ENCODE measurements around the gene CNOT1.
"Not testable (repeated sequence)": the region's sequence is repeated elsewhere in the genome, so short reads cannot be mapped to it uniquely, and the experiment has no call there.

The CNOT1 gene

DNA sequence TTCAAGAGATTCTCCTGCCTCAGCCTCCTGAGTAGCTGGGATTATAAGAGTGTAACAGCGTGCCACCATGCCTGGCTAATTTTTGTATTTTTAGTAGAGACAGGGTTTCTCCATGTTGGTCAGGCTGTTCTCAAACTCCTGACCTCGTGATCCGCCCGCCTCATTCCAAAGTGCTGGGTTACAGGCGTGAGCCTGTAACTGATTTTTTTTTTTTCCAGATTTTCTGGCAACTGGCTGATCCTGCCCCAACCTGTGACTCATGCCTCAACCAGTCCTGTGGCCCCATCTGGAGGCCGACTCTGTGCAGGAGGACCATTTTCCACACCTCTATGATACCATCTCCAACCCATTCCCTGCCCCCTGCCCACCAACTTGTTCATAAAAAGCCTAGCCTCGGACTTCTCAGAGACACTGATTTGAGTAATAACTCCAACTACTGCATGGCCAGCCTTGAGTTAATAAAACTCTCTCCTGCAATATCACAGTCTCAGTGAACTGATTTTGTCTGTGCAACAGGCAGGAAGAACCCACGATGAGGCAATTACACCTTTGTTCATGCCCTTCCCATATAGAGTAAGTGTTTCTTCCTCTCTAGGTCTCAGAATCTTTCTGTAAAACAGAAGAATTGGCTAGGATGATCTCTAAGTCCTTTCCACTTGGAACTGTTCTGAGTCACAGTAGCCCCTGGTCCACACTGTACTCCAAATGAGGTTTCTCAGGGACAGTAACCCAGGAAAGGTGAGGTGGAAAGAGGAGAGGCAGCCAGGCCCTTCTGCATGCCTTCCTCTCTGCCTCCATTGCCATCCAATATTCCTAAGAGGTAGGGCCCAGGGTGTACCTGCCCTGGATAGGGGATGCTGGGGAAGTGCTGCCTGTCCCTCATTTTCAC, 8.8 kb upstream of the CNOT1 start:
- no peak for DNase-seq

DNA sequence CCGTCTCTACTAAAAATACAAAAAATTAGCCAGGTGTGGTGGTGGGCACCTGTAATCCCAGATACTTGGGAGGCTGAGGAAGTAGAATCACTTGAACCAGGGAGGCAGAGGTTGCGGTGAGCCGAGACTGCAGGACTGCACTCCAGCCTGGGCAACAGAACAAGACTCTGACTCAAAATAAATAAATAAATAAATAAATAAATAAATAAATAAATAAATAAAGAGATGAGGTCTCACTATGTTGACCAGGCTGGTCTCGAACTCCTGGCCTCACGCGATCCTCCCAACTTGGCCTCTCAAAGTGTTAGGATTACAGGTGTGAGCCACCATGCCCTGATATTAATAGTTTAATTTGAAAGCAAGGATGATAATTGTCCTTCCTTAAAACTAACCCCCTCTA, 7.4 kb upstream of the CNOT1 start:
- not testable (repeated sequence) for DNase-seq

DNA sequence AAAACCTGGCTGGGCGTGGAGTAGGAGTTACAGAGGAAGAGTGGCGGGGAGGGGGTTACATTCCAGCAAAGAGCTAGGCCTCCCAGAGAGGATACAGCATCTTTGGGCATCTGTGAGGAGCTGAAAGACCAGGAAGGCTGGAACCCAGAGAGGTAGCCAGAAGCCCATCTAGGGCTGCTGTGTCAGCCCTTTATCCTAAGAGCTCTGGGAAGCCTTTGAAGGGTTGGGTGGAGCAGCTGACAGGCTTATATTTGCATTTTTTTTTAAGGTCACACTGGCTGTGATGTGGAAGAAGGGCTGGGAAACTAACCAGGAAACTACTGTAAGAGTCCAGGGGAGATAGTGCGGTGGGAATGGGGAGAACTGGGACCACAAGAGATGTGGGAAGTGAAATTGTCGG, 6.8 kb upstream of the CNOT1 start:
- DNase-seq: no peak

DNA sequence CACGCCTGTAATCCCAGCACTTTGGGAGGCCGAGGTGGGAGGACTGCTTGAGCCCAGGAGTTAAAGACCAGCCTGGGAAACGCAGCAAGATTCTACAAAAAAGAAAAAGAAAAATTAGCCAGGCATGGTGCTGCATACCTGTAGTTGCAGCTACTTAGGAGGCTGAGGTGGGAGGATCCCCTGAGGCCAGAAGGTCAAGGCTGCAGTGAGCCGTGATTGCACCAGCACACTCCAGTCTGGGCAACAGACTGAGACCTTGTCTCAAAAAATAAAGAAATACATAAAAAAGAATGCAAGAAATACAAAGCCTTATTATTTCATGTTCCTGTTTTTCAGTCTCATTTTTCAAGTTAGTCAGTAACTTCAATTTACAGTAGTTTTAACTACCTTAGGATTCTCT, 5.9 kb upstream of the CNOT1 start:
- DNase-seq: no peak

GRCh38 chr16:58634265-58634802, 4.7 kb upstream of the CNOT1 start:
- no peak for DNase-seq

DNA sequence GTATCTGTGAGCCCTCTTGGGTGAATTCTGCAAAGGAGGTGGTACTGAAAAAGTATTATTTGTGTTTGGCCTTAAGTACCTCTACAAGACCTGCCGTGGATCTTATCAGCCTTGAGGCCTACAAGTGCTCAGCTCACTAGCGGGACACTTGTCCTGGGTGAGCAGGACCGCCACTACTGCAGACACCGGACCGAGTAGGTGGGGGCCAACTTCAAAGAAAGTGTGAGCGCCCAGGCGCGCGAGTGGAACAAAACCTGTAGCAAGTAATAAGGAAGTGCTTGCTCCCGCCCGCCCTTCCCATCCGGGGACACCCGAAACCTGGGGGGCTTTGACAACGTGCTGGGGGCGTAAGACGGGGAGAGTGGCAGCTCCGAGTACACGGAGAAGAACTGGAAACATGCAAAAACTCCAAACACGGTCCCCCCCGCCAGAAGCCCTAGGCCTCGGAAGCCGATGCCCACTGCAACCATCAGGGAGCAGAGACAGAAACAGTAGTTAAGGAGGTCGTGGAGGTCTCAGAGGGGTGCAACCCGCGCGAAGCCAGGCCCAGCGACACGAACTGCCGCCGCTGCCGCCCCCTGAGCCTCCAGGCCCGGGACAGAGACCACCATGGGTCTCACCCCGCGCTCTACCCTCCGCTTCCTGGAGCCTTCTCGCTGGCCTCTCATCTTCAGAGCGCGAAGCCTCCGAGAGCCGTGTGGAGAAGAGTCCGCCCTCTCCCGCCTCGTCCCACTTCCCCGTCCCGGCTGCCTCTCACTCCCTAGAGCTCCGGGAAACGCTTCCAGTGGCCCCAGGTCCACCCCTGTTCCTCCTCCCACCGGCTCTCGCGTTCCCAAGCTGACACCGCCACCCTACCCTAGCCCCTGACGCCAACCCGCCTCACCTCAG, 537 bp downstream of the CNOT1 start:
- peak; percentile 39 for DNase-seq

GRCh38 chr16:58624209-58624608, 5.4 kb downstream of the CNOT1 start:
- DNase-seq: no peak

DNA sequence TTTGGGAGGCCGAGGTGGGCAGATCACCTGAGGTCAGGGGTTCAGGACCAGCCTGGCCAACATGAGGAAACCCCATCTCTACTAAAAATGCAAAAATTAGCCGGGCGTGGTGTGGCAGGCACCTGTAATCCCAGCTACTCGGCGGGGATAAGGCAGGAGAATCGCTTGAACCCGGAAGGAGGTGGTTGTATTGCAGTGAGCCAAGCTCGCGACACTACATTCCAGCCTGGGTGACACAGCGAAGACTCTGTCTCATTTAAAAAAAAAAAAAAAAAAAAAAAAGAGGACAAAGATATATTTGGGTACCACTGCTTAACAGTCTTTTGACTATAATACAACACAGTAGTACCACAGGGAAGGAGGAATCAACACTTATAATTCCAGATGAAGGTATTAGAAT, 9.2 kb downstream of the CNOT1 start:
- DNase-seq: no peak

DNA sequence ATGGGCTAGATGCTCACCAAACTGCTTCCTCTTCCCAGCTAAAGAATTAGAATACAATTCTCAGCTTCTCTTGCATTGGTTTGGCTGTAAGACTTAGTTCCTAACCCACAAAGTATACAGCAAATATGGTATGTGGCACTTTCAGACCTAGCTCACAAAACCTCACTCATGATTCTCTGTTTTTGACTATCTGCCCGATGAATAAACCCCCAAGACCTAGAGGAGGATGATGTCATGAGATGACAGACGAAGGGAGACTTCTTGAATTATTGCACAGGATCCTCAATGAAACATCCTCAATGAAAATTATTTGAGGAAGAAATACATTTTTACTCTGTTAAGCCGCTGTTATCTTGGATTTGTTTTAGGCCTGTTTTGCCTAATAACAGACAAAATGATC, 14.3 kb downstream of the CNOT1 start:
- DNase-seq: no peak

GRCh38 chr16:58614860-58615259, 14.8 kb downstream of the CNOT1 start:
- DNase-seq: no peak

- DNase-seq: no peak
Measured at GRCh38 chr16:58614212-58614611, 15.4 kb downstream of the CNOT1 start.

DNA sequence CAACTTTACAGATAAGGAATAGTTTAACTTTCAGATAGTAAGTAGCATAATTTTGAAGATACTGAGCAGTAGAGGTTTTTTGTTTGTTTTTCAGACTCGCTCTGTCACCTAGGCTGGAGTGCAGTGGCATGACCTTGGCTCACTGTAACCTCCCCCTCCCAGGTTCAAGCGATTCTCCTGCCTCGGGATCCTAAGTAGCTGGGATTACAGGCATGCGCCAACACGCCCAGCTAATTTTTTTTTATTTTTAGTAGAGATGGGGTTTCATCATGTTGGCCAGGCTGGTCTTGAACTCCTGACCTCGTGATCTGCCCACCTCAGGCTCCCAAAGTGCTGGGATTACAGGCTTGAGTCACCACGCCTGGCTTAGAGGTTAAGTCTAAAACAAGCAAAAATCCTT, 16.7 kb downstream of the CNOT1 start:
- not testable (repeated sequence) for DNase-seq

DNA sequence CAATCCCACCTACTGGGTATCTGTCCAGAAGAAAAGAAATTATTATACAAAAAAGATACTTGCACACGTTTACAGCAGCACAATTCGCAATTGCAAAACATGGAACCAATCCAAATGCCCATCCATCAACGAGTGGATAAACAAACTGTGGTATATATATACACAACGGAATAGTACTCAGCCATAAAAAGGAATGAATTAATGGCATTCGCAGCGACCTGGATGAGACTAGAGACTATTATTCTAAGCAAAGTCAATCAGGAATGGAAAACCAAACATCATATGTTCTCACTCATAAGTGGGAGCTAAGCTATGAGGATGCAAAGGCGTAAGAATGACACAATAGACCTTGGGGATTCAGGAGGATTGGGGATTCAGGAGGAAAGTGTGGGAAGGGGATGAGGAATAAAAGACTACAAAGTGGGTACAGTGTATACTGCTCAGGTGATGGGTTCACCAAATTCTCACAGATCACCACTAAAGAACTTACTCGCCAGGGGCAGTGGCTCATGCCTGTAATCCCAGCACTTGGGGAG, 21.0 kb downstream of the CNOT1 start:
- no peak for DNase-seq

DNA sequence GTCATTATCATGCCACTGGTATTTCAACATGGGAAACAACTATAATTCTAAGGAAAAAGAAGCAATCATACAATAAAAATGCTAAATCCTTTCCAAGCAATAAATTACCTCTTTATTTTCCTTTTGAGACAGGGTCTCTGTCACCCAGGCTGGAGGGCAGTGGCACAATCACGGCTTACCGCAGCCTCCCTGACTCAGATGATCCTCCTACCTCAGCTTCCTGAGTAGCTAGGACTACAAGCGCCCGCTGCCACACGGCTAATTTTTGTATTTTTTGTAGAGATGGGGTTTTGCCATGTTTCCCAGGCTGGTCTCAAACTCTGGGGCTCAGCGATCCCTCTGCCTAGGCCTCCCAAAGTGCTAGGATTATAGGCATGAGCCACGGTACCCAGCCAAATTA, 24.1 kb downstream of the CNOT1 start:
- DNase-seq: no peak

- DNase-seq: no peak
Measured at GRCh38 chr16:58591083-58591482, 38.5 kb downstream of the CNOT1 start.

DNA sequence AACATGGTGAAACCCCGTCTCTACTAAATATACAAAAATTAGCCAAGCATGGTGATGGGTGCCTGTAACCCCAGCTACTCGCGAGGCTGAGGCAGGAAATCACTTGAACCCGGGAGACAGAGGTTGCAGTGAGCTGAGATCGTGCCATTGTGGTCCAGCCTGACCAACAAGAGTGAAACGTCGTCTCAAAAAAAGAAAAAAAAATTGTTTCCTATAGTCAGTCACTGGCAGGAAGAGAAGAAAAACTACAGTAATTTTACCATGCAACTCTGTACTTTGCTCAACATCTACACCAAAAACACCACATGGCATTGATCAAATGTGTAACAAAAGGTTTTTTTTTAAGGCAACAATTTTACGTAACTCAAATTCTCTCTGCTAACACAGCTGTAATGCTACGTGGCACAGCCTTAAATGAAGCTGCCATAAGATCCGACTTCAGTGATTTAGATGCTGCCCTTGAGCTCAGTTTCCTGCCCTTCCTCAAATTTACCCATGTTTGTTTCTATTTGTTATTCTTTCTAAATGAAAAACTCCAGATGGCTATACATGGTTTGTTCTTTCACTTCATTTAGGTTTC, 40.2 kb downstream of the CNOT1 start:
- no peak for DNase-seq

GRCh38 chr16:58588406-58588805, 41.2 kb downstream of the CNOT1 start:
- no peak for DNase-seq

DNA sequence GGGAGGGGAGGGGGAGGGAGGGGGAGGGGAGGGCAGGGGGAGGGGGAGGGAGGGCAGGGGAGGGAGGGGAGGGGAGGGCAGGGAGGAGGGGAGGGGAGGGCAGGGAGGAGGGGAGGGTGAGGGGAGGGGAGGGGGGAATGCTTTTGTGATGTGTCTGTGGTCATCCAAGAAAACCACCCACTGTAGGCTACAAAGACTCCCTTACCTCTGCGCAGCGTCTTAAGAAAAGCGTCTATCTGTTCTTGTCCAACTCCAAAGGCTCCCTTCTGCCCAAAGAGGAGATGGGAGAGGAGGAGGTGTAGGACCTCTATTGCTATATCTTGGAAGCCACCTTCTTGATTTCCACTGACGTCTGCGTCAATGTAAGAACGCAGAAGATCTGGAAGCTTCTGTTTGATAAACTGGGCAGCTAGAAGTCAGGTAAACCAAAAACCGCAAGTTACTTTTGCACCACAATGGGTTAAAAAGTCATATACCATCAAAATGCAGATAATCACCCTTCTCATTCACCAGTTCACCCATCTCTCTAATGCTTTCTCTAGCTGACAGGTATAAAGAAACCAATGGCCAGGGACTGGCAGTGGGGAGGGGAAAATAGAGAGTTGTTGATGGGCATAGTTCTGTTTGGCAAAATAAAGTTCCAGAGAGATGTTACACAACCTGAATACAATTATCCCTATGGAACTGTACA, 43.1 kb downstream of the CNOT1 start:
- no peak for DNase-seq

- DNase-seq: no peak
Measured at GRCh38 chr16:58584831-58585505, 44.7 kb downstream of the CNOT1 start.

DNA sequence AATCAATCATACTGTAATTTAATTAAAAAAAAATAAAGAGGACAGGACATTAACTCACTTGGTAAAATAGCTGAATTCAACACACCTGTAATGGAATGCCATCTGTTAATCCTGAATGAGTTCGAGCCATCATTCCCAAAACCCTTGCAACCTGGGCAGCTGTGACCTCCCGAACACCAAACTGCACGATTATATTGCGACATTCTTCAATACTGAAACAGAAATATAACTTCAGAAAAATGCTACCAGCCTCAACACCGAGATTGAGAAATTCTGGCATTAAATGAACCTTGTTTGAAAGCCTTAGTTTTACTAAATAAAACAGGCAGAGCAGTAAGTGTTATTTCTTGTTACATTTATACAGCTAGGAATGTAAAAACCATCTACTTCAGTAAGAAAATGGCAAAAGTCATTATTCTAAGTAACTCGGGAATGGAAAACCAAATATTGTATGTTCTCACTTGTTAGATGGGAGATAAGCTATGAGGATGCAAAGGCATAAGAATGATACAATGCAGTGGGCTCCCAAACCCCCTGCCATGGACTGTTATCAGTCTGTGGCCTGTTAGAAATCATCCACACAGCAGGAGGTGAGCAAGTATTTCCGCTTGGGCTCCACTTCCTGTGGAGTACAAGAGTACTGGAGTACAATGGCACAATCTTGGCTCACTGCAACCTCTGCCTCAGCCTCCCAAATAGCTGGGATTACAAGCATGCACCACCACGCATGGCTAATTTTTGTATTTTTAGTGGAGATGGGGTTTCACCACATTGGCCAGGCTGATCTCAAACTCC, 46.5 kb downstream of the CNOT1 start:
- no peak for DNase-seq

DNA sequence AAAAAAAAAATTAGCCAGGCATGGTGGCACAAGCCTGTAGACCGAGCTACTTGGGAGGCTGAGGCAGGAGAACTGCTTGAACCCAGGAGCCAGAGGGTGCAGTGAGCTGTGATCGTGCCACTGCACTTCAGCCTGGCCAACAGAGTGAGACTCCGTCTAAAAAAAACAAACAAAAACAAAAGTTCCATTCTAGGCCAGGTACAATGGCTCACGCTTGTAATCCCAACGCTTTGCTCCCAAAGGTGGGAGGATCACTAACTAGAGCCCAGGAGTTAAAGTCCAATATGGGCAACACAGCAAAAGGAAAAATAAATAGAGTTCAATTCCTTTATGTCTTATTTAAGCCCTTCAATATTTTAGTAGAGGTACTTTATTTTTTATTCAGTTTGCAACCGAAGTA, 47.5 kb downstream of the CNOT1 start:
- DNase-seq: no peak
